Gastroesophageal sphincter (tissue), 4 donors: ENCODE results near the gene BABAM2. TPM values are rescaled to one million over a fixed set of nuclear protein-coding genes. Genes with fewer than 3 reads are reported as not detected.
A peak's percentile ranks its signal among the peaks of the same experiment; 100 is the strongest.

Experiments used
- ATAC-seq: fragments of 150-250 bp; one replicate; pipeline ENCODE4 v1.9.1; 2016; ENCODE audit warnings: mild to moderate bottlenecking, moderate library complexity
- H3K27ac ChIP-seq, 4 donors: fragments of 200-600 bp; sonication (generic) in 3 of 4; 1 replicate in 3 of 4; 2 replicates in 1 of 4; pipeline ENCODE4 v1.5.1; 2016 to 2019
- H3K27me3 ChIP-seq: fragments of 200-600 bp; sonication (generic); one replicate; pipeline ENCODE4 v1.5.1; 2019
- H3K36me3 ChIP-seq, 2 donors: fragments of 200-600 bp; sonication (generic); one replicate each; pipeline ENCODE4 v1.5.1; 2019; ENCODE audit warnings: control low read depth in 1 of 2
- H3K4me1 ChIP-seq, 3 donors: fragments of 200-600 bp; sonication (generic); 1 replicate in 2 of 3; 2 replicates in 1 of 3; pipeline ENCODE4 v1.5.1; 2016 to 2019; ENCODE audit warnings: control low read depth in 2 of 3
- H3K4me3 ChIP-seq, 2 donors: fragments of 200-600 bp; sonication (generic); one replicate each; pipeline ENCODE4 v1.5.1; 2019; ENCODE audit warnings: mild to moderate bottlenecking in 1 of 2, moderate library complexity in 1 of 2
- H3K9me3 ChIP-seq, 3 donors: fragments of 200-600 bp; sonication (generic); one replicate each; pipeline ENCODE4 v1.5.1; 2017 to 2019; ENCODE audit warnings: control low read depth in 2 of 3
- CTCF ChIP-seq, 4 experiments: fragments of 200-600 bp in 2 of 4; fragments of 450-650 bp in 2 of 4; sonication (generic) in 1 of 4; IDR thresholded peaks; one replicate each; pipeline ENCODE4 v1.5.1; 2017 to 2019; ENCODE audit warnings: antibody characterized with exemption in 4 of 4, mild to moderate bottlenecking in 2 of 4, moderate library complexity in 2 of 4
- EP300 ChIP-seq: sonication (generic); formaldehyde crosslinking; IDR thresholded peaks from one replicate; pipeline ENCODE4 v1.6.1; 2017; ENCODE audit warnings: antibody characterized with exemption, mild to moderate bottlenecking
- POLR2A ChIP-seq, 2 donors: fragments of 450-650 bp; IDR thresholded peaks; one replicate each; pipeline ENCODE4 v1.6.1; 2017; ENCODE audit warnings: antibody characterized with exemption in 2 of 2, mild to moderate bottlenecking in 2 of 2, moderate library complexity in 1 of 2
- POLR2AphosphoS5 ChIP-seq: sonication (generic); formaldehyde crosslinking; IDR thresholded peaks from one replicate; pipeline ENCODE4 v1.6.1; 2017; ENCODE audit warnings: antibody characterized with exemption
- WGBS, 2 donors: methylation state at CpG; one replicate each; pipeline ENCODE4 v1.1.5; 2018; ENCODE audit warnings: low coverage in 1 of 2; 5-methylcytosine and 5-hydroxymethylcytosine counted together
- total RNA-seq, 4 donors: library from RNA; depleted of rRNA; stranded (reverse); fragments of >200 nt; gene quantifications; one replicate each; pipeline ENCODE4 v1.1.0, GENCODE V29; 2016

BABAM2 gene
- total RNA-seq, 4 donors from 2014 or later, result 28.5 to 43.6 (median 37.4) TPM

- no peak overlapping the region for H3K27ac ChIP-seq
- no peaks in the 10 kb centered on the region for H3K4me1 ChIP-seq
- WGBS, 2 donors, result 81 to 100% methylated on average over 2 to 4 of the region's 4 CpGs
- H3K9me3 ChIP-seq, result peaks cover 0 to 6% (median 0%) of the 10 kb centered on the region in 3 donors
- ATAC-seq, result no peak
- TF ChIP-seq CTCF (IDR thresholded peaks at IDR 0.05) (no peak), POLR2A (IDR thresholded peaks at IDR 0.05) (no peak), POLR2AphosphoS5 (no peak), EP300 (no peak)
- no peaks in the 10 kb centered on the region for H3K36me3 ChIP-seq
- H3K27me3 ChIP-seq, result no peaks in the 10 kb centered on the region
- H3K4me3 ChIP-seq, result no peak overlapping the region
These were observed 260.5 kb downstream of the BABAM2 start for GRCh38 chr2:28150994-28151393.

- Histone ChIP-seq H3K27ac (no peak overlapping the region), H3K4me1 (no peaks in the 10 kb centered on the region)
These were observed 262.2 kb downstream of the BABAM2 start for GRCh38 chr2:28152585-28153280.

GRCh38 chr2:28153851-28154250, 263.3 kb downstream of the BABAM2 start:
- no peaks in the 10 kb centered on the region for H3K4me1 ChIP-seq
- H3K27ac ChIP-seq, result no peak overlapping the region
- no peak overlapping the region for H3K4me3 ChIP-seq
- no peak for ATAC-seq
- WGBS, 2 donors, result 83 to 88% methylated on average over 3 of the region's 3 CpGs
- TF ChIP-seq CTCF (IDR thresholded peaks at IDR 0.05) (no peak), POLR2AphosphoS5 (no peak), POLR2A (IDR thresholded peaks at IDR 0.05) (no peak), EP300 (no peak)
- H3K36me3 ChIP-seq, result no peaks in the 10 kb centered on the region
- H3K27me3 ChIP-seq, result no peaks in the 10 kb centered on the region
- peaks cover 0 to 7% (median 0%) of the 10 kb centered on the region in 3 donors for H3K9me3 ChIP-seq

More at GRCh38 chr2:28152585-28153280, 262.2 kb downstream of the BABAM2 start:
- 77 to 89% methylated on average over 3 of the region's 3 CpGs for WGBS, 2 donors
- ATAC-seq, result no peak
- no peaks in the 10 kb centered on the region for H3K36me3 ChIP-seq
- peaks cover 0 to 7% (median 0%) of the 10 kb centered on the region in 3 donors for H3K9me3 ChIP-seq
- H3K27me3 ChIP-seq, result no peaks in the 10 kb centered on the region
- H3K4me3 ChIP-seq, result no peak overlapping the region
- no peak for TF ChIP-seq POLR2AphosphoS5
- TF ChIP-seq POLR2A (IDR thresholded peaks at IDR 0.05), result no peak
- no peak for TF ChIP-seq CTCF (IDR thresholded peaks at IDR 0.05)
- TF ChIP-seq EP300, result no peak

- TF ChIP-seq EP300, result no peak
- no peak for TF ChIP-seq CTCF (IDR thresholded peaks at IDR 0.05)
- no peak for TF ChIP-seq POLR2A (IDR thresholded peaks at IDR 0.05)
- TF ChIP-seq POLR2AphosphoS5, result no peak
- Histone ChIP-seq H3K27ac (no peak overlapping the region), H3K27me3 (no peaks in the 10 kb centered on the region), H3K4me1 (no peaks in the 10 kb centered on the region), H3K9me3 (peaks cover 0 to 7% (median 0%) of the 10 kb centered on the region in 3 donors), H3K4me3 (no peak overlapping the region), H3K36me3 (no peaks in the 10 kb centered on the region)
- no peak for ATAC-seq
- WGBS, 2 donors, result 95 to 96% methylated on average over 4 of the region's 4 CpGs
These were observed 264.6 kb downstream of the BABAM2 start for GRCh38 chr2:28155086-28155485.

GRCh38 chr2:28155627-28156026, 265.1 kb downstream of the BABAM2 start:
- 41 to 70% methylated on average over 1 of the region's 1 CpG for WGBS, 2 donors
- Histone ChIP-seq H3K9me3 (peaks cover 0 to 7% (median 0%) of the 10 kb centered on the region in 3 donors), H3K4me3 (no peak overlapping the region), H3K4me1 (no peaks in the 10 kb centered on the region), H3K36me3 (no peaks in the 10 kb centered on the region), H3K27me3 (no peaks in the 10 kb centered on the region), H3K27ac (no peak overlapping the region)
- ATAC-seq, result no peak
- TF ChIP-seq POLR2AphosphoS5, result no peak
- TF ChIP-seq EP300, result no peak
- peak in 3 of 4 experiments; percentile 25 to 36 (median 29) for TF ChIP-seq CTCF (IDR thresholded peaks at IDR 0.05)
- TF ChIP-seq POLR2A (IDR thresholded peaks at IDR 0.05), result no peak
